ENCODE results near the gene CASQ2.

- TF ChIP-seq EZH2 (optimal IDR thresholded peaks at IDR 0.05; ENCODE audit: low read depth, low read length) (no peak), EZH2phosphoT487 (IDR thresholded peaks at IDR 0.05; ENCODE audit: low read length) (no peak), CTCF (IDR thresholded peaks at IDR 0.05; ENCODE audit: low read length) (no peak)
Observed at GRCh38 chr1:115813727-115814126, 45.2 kb upstream of the CASQ2 start.

Measured in MM.1S (cell line).